MCF 10A (cell line): Measurements from ENCODE around the gene GNRH2. TPM values are rescaled to one million over a fixed set of nuclear protein-coding genes. Genes with fewer than 3 reads are reported as not detected.

Experiments used
- Bru-seq: library from RNA; stranded (reverse); fragments of 400-500 nt; gene quantifications from one replicate; lab custom pipeline; 2021; lab: Mats Ljungman, UMichigan
- BruChase-seq, 2 experiments: library from RNA; stranded (reverse); fragments of 400-500 nt; gene quantifications; one replicate each; lab custom pipeline; 2021; lab: Mats Ljungman, UMichigan
- BruUV-seq: library from RNA; stranded (reverse); fragments of 400-500 nt; replicated peaks from 2 replicates; lab custom pipeline; 2021; lab: Mats Ljungman, UMichigan
- CTCF ChIA-PET: fragments of 300-600 bp; sonication (Branson Sonifier 250); formaldehyde crosslinking; extraction: SDS; loops from one replicate; lab custom pipeline; 2021; ENCODE audit warnings: antibody characterized with exemption, inconsistent platforms; lab: Yijun Ruan, JAX
- POLR2A ChIA-PET: fragments of 300-600, 350-650 bp; sonication (Branson Sonifier 250); formaldehyde crosslinking; extraction: SDS; loops from one replicate; lab custom pipeline; 2020; ENCODE audit warnings: antibody characterized with exemption, inconsistent platforms; lab: Yijun Ruan, JAX
- DNase-seq: peaks from one replicate; pipeline ENCODE4 v3.0.0-alpha.2; 2018; ENCODE audit not compliant: unreplicated experiment
- H3K27ac Mint-ChIP-seq: one replicate; pipeline ENCODE4 v1.8.0; 2022; ENCODE audit warnings: mild to moderate bottlenecking, low read depth, mixed read lengths; ENCODE audit not compliant: unreplicated experiment
- H3K27me3 Mint-ChIP-seq: one replicate; pipeline ENCODE4 v1.8.0; 2022; ENCODE audit warnings: mixed read lengths; ENCODE audit not compliant: insufficient read depth, unreplicated experiment
- H3K36me3 Mint-ChIP-seq: one replicate; pipeline ENCODE4 v1.8.0; 2022; ENCODE audit warnings: mild to moderate bottlenecking, moderate library complexity, mixed read lengths; ENCODE audit not compliant: insufficient read depth, unreplicated experiment
- H3K4me1 Mint-ChIP-seq: one replicate; pipeline ENCODE4 v1.8.0; 2022; ENCODE audit warnings: mixed read lengths; ENCODE audit not compliant: insufficient read depth, unreplicated experiment
- H3K4me3 Mint-ChIP-seq: one replicate; pipeline ENCODE4 v1.8.0; 2022; ENCODE audit warnings: mild to moderate bottlenecking, moderate library complexity, mixed read lengths; ENCODE audit not compliant: unreplicated experiment
- H3K9me3 Mint-ChIP-seq: one replicate; pipeline ENCODE4 v1.8.0; 2022; ENCODE audit warnings: mixed read lengths; ENCODE audit not compliant: unreplicated experiment
- CTCF ChIP-seq: fragments of 200-600 bp; IDR thresholded peaks from one replicate; pipeline ENCODE4 v1.8.0; 2022; ENCODE audit warnings: antibody characterized with exemption, mild to moderate bottlenecking; ENCODE audit not compliant: unreplicated experiment
- intact Hi-C: fragments of 100-400 bp; cut with micrococcal nuclease; formaldehyde crosslinking; loops from 2 replicates; pipeline ENCODE4 v1.14.1; 2022
- long read RNA-seq: library from polyadenylated mRNA; stranded (forward); transcript quantifications from one replicate; pipeline ENCODE4 v2.0.0, GENCODE V29; 2022
- total RNA-seq: library from RNA; stranded (reverse); gene quantifications from 2 replicates; pipeline ENCODE4 v1.2.3, GENCODE V29; 2022

Gene GNRH2, protein sequence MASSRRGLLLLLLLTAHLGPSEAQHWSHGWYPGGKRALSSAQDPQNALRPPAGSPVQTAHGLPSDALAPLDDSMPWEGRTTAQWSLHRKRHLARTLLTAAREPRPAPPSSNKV
- total RNA-seq, result 0.88 and 1.0 TPM in 2 replicates
- Bru-seq, nascent RNA, result percentile 57 among the genes with signal in this experiment
- BruChase-seq, experiment 1, labeled RNA remaining after a 6-hour chase, result percentile 65 among the genes with signal in this experiment
- percentile 52 among the genes with signal in this experiment for BruChase-seq, experiment 2, labeled RNA remaining after a 2-hour chase
- long read RNA-seq, result 0 reads

- ChIA-PET POLR2A (interaction anchor here (0.7 kb wide), 2 partner anchors 180 to 594 kb away, joined by 3 read pairs; no protein-coding TSS in a partner anchor), CTCF (interaction anchor here (3.2 kb wide), 1 partner anchor 9 kb away, joined by 22 read pairs; no protein-coding TSS in a partner anchor)
- Mint-ChIP-seq H3K4me3 (no peak within 1 kb of the TSS), H3K36me3 (peaks cover 34% of the 10 kb centered on the region), H3K9me3 (no peaks in the 10 kb centered on the region), H3K27ac (no peak within 1 kb of the TSS), H3K27me3 (no peaks in the 10 kb centered on the region), H3K4me1 (peaks cover 12% of the 10 kb centered on the region)
- no peak for TF ChIP-seq CTCF
- no TSS peak for BruUV-seq
- DNase-seq, result no peak
- intact Hi-C loops, result no loop called here
These were observed at the start of gene GNRH2 for GRCh38 chr20:3043322-3043721. Gene GNRH2, plus strand, starts transcription at chr20:3043622. Its CDS starts 793 bp downstream, at chr20:3044415.

GRCh38 chr20:2995796-2996195 lies 47.6 kb upstream of the GNRH2 start:
- no peak overlapping the region for H3K4me3 Mint-ChIP-seq
- no peaks in the 10 kb centered on the region for H3K9me3 Mint-ChIP-seq
- H3K36me3 Mint-ChIP-seq, result peaks cover 31% of the 10 kb centered on the region
- ChIA-PET CTCF (interaction anchor here (0.6 kb wide), 1 partner anchor 11 kb away, joined by 3 read pairs; no protein-coding TSS in a partner anchor), POLR2A (interaction anchor here (0.5 to 1.5 kb wide), 3 partner anchors 12 to 63 kb away, joined by 3 to 4 read pairs (median 3); no protein-coding TSS in a partner anchor)
- DNase-seq, result no peak
- no peak for TF ChIP-seq CTCF
- intact Hi-C loops, result no loop called here
- BruUV-seq, result no TSS peak
- no peak overlapping the region for H3K27ac Mint-ChIP-seq
- no peaks in the 10 kb centered on the region for H3K4me1 Mint-ChIP-seq
- H3K27me3 Mint-ChIP-seq, result no peaks in the 10 kb centered on the region

DNA sequence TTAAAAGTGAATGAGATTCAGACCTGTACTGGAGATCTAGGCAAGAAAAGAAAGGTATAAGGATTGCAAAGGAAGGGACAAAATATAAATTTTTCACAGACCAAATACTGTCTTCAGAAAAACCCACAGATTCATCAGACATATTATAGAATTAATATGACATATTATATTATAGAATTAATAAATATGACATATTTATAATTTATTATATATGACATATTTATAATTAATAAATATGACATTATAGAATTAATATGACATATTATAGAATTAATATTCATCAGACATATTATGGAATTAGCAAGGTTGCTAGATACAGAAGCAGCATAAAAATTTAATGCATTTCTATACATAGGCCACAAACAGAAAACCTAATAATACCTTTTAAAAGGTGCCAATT lies 44.7 kb upstream of the GNRH2 start:
- Mint-ChIP-seq H3K27ac (no peak overlapping the region), H3K9me3 (no peaks in the 10 kb centered on the region), H3K4me3 (no peak overlapping the region), H3K4me1 (no peaks in the 10 kb centered on the region), H3K36me3 (peaks cover 17% of the 10 kb centered on the region), H3K27me3 (no peaks in the 10 kb centered on the region)
- TF ChIP-seq CTCF, result no peak
- CTCF ChIA-PET, result no interaction called here
- no TSS peak for BruUV-seq
- intact Hi-C loops, result no loop called here
- POLR2A ChIA-PET, result no interaction called here
- no peak for DNase-seq

- peak; percentile 71 for DNase-seq
- H3K4me1 Mint-ChIP-seq, result no peaks in the 10 kb centered on the region
These were observed 42.4 kb upstream of the GNRH2 start for GRCh38 chr20:3000852-3001523.

More at GRCh38 chr20:3000852-3001523, 42.4 kb upstream of the GNRH2 start:
- intact Hi-C loops, result loop anchor here (1.0 kb wide), 4 partner anchors 87 to 349 kb away; partner anchors contain the start of genes NOP56 and PTPRA
- CTCF ChIA-PET, result interaction anchor here (0.5 to 2.2 kb wide), 36 partner anchors 10 to 625 kb away, joined by 3 to 12 read pairs (median 4); no protein-coding TSS in a partner anchor
- no peak overlapping the region for H3K27ac Mint-ChIP-seq
- H3K27me3 Mint-ChIP-seq, result no peaks in the 10 kb centered on the region
- BruUV-seq, result no TSS peak
- no peak overlapping the region for H3K4me3 Mint-ChIP-seq
- H3K9me3 Mint-ChIP-seq, result no peaks in the 10 kb centered on the region
- peaks cover 32% of the 10 kb centered on the region for H3K36me3 Mint-ChIP-seq
- peak; percentile 40 for TF ChIP-seq CTCF
- POLR2A ChIA-PET, result interaction anchor here (0.6 to 1.4 kb wide), 13 partner anchors 10 to 766 kb away, joined by 3 to 11 read pairs (median 4); partner anchors contain the start of genes IDH3B, NOP56, PCED1A and PTPRA
